OCI-LY7 (cell line): ENCODE data around the gene IRX2.

Experiments
- EZH2phosphoT487 ChIP-seq: fragments of 200-600 bp; sonication (generic); IDR thresholded peaks from 2 replicates; pipeline ENCODE4 v1.6.1; 2018; ENCODE audit warnings: low read depth, borderline replicate concordance, mild to moderate bottlenecking, mixed run types, antibody characterized with exemption, low read length, moderate library complexity, mixed read lengths
- TF ChIP-seq, protein P1 (sequence below): fragments of 200-600 bp; sonication (generic); conservative IDR thresholded peaks from 2 replicates; pipeline ENCODE4 v1.5.1; 2014; ENCODE audit warnings: mild to moderate bottlenecking, antibody characterized with exemption, low read length, moderate library complexity, mixed read lengths

DNA sequence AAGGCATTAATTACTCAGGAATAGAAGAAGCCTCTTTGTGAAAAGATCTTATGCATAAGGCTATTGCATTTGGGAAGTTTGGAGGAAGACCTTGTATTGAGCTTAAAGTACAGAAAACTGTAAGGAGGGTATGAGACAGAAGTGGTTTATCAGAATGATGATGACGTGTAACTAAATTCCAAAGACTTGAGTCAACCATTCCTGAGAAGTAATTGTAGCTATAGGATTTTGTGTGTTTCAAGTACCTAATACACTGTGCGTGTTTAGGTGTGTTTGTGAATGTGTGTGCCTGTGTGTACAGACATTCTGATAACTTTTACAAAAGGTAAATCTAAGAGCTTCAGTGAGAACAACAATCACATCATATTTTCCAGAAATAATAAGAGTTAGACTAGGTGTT, 46.5 kb upstream of the IRX2 start:
- TF ChIP-seq, protein P1, sequence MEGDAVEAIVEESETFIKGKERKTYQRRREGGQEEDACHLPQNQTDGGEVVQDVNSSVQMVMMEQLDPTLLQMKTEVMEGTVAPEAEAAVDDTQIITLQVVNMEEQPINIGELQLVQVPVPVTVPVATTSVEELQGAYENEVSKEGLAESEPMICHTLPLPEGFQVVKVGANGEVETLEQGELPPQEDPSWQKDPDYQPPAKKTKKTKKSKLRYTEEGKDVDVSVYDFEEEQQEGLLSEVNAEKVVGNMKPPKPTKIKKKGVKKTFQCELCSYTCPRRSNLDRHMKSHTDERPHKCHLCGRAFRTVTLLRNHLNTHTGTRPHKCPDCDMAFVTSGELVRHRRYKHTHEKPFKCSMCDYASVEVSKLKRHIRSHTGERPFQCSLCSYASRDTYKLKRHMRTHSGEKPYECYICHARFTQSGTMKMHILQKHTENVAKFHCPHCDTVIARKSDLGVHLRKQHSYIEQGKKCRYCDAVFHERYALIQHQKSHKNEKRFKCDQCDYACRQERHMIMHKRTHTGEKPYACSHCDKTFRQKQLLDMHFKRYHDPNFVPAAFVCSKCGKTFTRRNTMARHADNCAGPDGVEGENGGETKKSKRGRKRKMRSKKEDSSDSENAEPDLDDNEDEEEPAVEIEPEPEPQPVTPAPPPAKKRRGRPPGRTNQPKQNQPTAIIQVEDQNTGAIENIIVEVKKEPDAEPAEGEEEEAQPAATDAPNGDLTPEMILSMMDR, result no peak
- no peak for TF ChIP-seq EZH2phosphoT487
